Keratinocyte (primary cell): ENCODE measurements around the gene FZD4.

Experiments
- CTCF ChIP-seq, 3 experiments: IDR thresholded peaks in 1 of 3; conservative IDR thresholded peaks in 1 of 3; optimal IDR thresholded peaks in 1 of 3; 2 replicates in 2 of 3; 3 replicates in 1 of 3; pipeline versions ENCODE3 to v1.5.1; 2011; ENCODE audit warnings: low read length in 3 of 3, mild to moderate bottlenecking in 3 of 3, moderate library complexity in 2 of 3, control low read depth in 1 of 3, inconsistent platforms in 1 of 3; ENCODE audit not compliant: insufficient read depth in 2 of 3; ENCODE audit errors: extremely low read depth in 1 of 3
- EZH2 ChIP-seq: IDR thresholded peaks from one replicate; pipeline ENCODE4 v1.6.1; 2012; ENCODE audit warnings: inconsistent platforms, mild to moderate bottlenecking, low read length, moderate library complexity

GRCh38 chr11:86957976-86958646, 2.9 kb upstream of the FZD4 start:
- TF ChIP-seq CTCF (optimal IDR thresholded peaks at IDR 0.05 in 1 of 3, IDR thresholded peaks at IDR 0.05 in 1 of 3, conservative IDR thresholded peaks at IDR 0.05 in 1 of 3; ENCODE audit: extremely low read depth in 1 of 3, insufficient read depth in 2 of 3, low read length in 3 of 3) (no peak), EZH2 (no peak)
